Hematopoietic multipotent progenitor cell treated with erythropoietin and hydrocortisone succinate and interleukin-3 and kit ligand, for 4 days (in vitro differentiated cells): ENCODE results near the gene TMEM213.
"Not testable (repeated sequence)": the region's sequence is repeated elsewhere in the genome, so short reads cannot be mapped to it uniquely, and the experiment has no call there.

Source experiments
- DNase-seq: peaks from one replicate; pipeline ENCODE4 v3.0.0-alpha.2; 2015

TMEM213 gene, protein sequence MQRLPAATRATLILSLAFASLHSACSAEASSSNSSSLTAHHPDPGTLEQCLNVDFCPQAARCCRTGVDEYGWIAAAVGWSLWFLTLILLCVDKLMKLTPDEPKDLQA

GRCh38 chr7:138797715-138798320, at the start of gene TMEM213, which contains the start of gene ATP6V0A4:
TMEM213 (plus strand) TSS chr7:138797994; CDS start chr7:138798105, 111 bp downstream.
ATP6V0A4 (minus strand) TSS chr7:138798196; CDS start chr7:138771247, 26,949 bp downstream.
- DNase-seq: no peak

- peak; percentile 24 for DNase-seq
Measured at GRCh38 chr7:138748666-138749065, 49.1 kb upstream of the TMEM213 start.

GRCh38 chr7:138749960-138750359, 47.8 kb upstream of the TMEM213 start:
- no peak for DNase-seq

DNA sequence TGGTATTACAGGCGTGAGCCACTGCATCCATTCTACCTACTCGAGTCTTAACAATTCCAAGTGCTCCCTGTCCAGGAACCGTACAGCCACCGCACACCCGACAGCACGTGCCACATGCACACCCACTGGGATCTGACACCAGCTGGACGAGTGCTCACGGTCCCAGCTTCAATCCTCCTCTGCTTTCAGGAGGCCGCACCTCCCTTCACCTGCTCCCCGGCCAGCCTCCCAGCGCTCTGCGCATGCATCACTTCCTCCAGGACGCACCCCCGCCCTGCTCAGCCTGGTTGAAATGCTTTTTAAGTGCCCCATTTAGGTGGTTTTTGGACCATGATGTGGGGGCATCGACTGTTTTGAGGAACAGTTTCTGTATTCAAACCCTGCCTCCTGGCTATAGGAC, 47.3 kb upstream of the TMEM213 start:
- no peak for DNase-seq

DNA sequence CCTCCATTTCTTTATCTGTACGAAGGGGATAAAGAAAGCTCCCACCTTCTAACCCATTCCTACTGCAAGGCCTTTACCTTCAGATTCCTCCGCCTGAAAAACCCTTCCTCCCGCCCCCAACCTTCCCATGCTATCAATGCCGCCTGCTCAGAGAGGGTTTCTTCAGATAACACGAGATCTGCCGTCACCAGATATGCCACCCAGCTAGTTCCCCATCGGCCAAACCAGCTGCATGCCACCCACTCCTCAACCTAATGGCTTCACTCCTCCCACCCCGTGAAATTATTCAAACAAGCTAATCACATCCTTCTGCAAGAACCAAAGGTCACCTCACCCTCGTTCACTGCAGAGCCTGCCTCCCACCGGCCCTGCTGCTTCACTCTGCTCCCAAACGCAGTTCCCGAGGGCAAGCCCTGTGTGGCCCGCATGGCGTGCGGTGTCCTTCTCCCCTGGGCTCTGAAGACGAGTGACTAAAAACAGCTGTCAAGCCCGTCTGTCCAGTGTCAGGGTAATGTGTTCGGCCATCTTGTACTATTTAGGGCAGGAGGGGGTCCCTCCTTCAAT, 46.8 kb upstream of the TMEM213 start:
- peak; percentile 53 for DNase-seq

DNA sequence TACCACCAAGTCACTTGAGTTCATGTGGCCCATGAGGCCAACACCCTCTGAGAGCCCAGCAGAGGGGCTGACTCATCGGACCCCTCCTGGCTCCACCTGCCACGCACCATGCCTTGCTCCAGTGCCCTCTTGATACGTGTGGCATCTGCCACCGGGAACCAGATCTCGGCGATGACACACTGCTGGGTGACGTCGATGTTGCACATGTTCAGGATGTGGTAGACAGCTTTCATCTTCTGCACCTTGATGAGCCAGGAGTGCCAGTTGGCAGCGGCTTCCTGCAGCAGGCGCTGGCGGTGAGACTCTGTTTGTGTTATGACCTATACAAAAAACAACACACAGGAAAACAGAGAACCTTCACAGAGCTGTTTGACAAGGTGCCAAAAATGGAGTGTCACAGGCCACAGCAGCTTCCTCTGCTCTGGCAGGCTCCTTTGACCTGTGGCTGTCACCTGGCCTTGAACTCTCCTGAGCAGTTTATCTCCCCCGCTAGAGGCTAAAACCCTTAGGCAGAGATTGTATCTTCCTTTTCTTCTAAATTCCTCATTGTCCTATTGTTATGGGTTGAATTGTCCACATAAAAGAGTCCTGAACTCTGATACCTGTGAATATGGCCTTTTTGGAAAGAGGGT, 45.2 kb upstream of the TMEM213 start:
- DNase-seq: peak; percentile 68

- DNase-seq: no peak
Measured at GRCh38 chr7:138753150-138753518, 44.7 kb upstream of the TMEM213 start.

- DNase-seq: no peak
Measured at GRCh38 chr7:138753610-138754009, 44.2 kb upstream of the TMEM213 start.

DNA sequence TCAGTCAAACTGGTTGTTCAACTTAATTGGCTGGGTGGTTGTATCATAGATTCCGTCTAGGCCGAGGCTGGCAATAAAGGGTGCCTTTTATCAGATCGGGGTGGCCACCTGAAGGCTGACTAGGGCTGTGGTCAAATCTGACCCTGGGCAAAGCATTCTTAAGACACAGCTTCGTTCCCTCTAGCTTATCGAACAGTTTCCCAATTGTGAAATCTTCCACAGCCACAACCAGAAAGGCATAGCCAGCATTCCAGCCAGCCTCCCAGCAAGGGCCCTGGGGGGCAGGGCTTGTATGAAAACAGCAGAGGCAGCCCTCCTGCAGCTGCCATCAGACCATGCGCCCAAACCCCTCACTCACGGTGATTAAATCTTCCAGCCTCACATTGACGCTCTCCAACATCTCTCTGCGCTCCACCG, 42.5 kb upstream of the TMEM213 start:
- DNase-seq: peak; percentile 20

DNA sequence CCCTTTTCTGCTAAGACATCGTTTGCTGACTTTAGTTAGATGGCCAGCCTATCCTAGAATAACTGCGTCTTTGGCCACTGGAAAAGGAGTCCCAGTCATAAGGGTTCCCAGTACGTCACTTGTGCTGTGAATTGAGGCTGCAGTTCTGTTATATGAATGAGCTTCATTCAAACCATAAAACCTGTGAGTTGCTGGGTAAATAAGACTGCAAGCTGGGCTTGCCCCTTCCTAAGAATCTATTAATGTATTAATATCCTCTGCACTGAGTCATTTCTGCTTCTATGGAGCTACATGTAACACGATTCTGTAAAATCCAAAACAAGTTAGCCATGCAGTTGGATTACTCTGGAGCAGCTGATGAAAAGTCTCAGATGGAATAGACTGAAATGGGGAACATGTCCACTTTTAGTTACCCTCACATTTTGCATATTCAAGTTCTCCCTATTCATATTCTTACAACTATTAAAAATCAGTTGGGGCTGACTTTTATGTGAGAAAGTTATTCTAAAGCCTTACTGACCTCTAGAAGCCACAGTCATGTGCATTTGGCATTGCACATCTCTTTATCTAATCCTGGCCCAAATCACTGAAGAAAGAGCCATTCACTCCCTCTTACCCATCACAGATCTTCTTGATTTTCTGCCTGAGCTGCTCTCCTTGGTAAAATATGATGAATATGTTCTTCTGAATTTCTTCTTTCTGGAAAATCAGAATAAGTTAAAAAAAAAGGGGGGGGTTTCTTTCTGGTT, 41.8 kb upstream of the TMEM213 start:
- no peak for DNase-seq

- no peak for DNase-seq
Measured at GRCh38 chr7:138756591-138757242, 41.1 kb upstream of the TMEM213 start.

DNA sequence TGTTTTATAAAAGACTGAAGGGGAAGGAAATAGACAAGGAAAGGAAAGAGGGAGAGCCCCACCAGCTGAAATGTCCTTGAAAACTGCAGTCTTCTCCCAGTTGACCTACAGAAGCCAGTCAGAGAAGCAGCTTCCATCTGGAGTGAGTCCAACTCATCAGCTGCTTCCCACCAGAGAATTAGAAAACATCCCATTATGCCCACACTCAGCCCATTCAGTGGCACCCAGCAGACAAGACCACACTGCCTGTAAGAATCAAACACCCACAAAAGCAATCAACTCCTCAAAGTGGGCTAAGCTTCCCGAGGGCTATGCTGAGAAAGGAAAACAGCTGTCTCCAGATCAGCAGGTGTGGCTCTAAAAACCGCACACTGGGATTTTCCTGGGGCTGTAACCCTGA, 29.6 kb upstream of the TMEM213 start:
- DNase-seq: no peak

- no peak for DNase-seq
Measured at GRCh38 chr7:138770904-138771303, 26.9 kb upstream of the TMEM213 start.

DNA sequence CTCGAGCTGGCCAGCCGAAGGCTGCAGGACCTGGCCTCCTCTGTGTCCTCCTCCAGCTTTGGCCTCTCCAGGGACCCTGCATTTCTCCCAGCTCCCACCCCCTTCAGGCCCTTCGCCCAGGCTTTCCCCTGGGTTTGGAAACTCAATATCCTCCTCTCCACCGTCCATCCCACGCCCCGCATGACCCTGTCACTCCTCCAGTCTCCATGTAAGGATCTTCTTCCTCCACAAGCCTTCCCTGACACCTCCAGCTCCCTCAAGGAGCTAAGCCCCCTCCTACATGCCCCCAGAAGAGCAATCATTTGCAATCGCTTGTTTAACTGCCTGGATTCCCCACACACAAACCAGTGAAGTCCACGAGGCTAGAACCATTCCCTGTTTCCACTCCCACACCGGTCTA, 24.6 kb upstream of the TMEM213 start:
- DNase-seq: no peak

- DNase-seq: no peak
Measured at GRCh38 chr7:138773817-138774216, 24.0 kb upstream of the TMEM213 start.

GRCh38 chr7:138776166-138776833, 21.5 kb upstream of the TMEM213 start:
- DNase-seq: no peak

- DNase-seq: no peak
Measured at GRCh38 chr7:138781004-138781403, 16.8 kb upstream of the TMEM213 start.

DNA sequence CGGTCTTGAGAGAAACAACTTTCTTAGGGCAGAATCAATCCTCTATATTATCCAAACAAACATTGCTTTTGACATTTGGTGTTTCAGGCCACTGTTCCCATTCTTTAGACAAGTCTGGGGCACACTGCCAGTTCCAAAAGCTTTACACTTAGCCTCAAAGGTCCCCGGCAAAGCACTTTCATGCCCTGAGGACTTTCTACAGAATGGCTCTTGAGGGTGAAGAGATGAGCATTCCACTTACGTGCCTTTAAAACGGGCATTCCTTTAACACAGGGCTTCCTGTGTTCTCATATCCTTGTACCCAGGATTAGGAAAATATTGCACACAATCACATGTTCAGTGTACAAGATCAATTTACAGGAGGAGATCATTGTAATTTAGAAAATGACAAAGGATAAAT, 13.1 kb upstream of the TMEM213 start:
- no peak for DNase-seq

DNA sequence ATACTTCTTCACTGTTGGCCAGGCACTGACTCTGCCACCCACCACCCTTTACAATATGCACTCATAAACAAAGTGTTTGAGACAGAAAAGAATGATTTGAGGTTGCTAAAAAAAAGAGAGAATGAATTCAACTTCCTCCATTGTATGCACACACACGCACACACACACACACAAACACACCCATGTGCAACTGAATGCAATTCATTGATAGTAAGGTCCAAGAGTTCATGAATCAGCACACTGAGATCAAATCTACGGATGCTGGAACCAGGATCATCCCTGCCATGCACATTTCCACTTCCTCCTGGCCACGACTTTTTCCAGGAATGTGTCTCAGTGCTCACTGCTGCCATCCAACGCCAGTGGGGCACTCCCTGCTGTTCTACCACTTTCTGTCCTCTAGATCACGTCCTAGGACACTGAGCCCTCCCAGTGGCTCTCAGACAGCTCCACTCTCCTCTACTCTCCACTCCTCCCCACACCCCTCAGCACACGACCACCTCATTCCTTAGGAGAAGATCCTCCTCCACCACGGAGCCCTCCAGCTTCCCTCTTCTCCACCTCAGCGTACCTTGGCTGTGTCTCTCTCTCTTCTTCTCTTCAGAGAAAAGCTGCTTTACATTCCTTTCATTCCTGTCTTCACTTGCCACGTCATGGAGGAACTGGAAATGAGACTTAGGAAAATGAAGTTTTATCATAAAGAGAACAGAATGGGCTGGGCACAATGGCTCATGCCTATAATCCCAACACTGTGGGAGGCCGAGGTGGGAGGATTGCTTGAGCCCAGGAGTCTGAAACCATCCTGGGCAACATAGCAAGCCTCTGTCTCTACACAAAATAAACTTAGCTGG, 12.0 kb upstream of the TMEM213 start:
- no peak for DNase-seq

DNA sequence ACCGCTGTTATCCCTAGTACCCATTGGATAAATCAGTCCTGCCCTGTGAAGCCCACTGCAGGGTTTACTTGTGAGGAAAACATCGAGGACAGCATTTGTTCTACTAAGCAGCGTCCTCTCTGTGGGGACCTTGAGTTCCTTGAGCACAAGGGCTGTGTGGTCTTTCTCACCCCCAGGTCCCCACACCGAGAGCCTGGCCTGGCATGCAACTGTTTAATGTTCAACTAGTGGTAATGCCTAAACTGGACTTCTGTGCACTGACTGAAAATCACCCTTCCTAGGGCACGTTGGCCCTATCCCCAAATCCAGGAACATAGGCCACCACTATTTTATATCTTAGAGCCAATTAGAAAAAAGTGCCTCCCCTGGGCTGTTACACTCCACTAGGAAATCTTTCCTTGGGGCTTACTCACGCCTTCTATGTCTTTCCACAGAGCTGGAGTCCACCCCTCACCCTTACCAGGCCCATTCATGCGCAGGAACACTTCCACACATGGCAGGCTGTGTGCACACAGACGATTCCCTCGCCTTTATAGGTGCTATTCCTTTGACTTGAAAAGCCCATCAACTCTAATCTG, 1.7 kb upstream of the TMEM213 start:
- DNase-seq: no peak

DNA sequence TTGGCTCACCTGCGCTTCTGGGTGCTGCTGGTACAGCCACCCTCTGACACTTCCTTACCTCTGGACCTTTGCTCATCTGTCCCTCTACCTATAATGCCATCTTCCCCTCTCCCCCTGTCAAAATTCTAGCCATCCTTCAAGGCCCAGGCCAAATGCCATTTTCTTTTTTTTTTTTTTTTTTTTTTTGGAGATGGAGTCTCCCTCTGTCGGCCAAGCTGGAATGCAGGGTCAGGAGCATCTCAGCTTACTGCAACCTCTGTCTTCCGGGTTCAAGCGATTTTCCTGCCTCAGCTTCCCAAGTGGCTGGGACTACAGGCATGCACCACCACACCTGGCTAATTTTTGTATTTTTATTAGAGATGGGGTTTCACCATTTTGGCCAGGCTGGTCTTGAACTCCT, 748 bp upstream of the TMEM213 start:
- not testable (repeated sequence) for DNase-seq
